OCI-LY1 (cell line): Measurements from ENCODE around the gene RYR3.

Experiments used
- H2AFZ ChIP-seq: fragments of 200-600 bp; sonication (generic), shearing (Covaris generic); 2 replicates; pipeline ENCODE4 v1.6.0; 2014; ENCODE audit warnings: antibody characterized with exemption, mild to moderate bottlenecking, low read length
- H3F3A ChIP-seq: fragments of 200-600 bp; sonication (generic), shearing (Covaris generic); 2 replicates; pipeline ENCODE4 v1.6.0; 2014; ENCODE audit warnings: mild to moderate bottlenecking, antibody characterized with exemption, low read length, moderate library complexity; ENCODE audit not compliant: insufficient read depth
- H3K27ac ChIP-seq: fragments of 200-600 bp; sonication (generic); 2 replicates; pipeline ENCODE4 v1.5.1; 2014; ENCODE audit warnings: low read length, mixed run types, mild to moderate bottlenecking, low read depth; ENCODE audit not compliant: poor library complexity, severe bottlenecking
- H3K27me3 ChIP-seq: fragments of 200-600 bp; sonication (generic); 2 replicates; pipeline ENCODE4 v1.6.0; 2014; ENCODE audit warnings: antibody characterized with exemption, mild to moderate bottlenecking, low read length, moderate library complexity; ENCODE audit not compliant: insufficient read depth
- H3K36me3 ChIP-seq: fragments of 200-600 bp; sonication (generic); 2 replicates; pipeline ENCODE4 v1.6.1; 2014; ENCODE audit warnings: mild to moderate bottlenecking, antibody characterized with exemption, low read length, moderate library complexity, mixed read lengths; ENCODE audit not compliant: insufficient read depth
- H3K4me1 ChIP-seq: fragments of 200-600 bp; sonication (generic); 2 replicates; pipeline ENCODE4 v1.5.1; 2014; ENCODE audit warnings: mild to moderate bottlenecking, low read length, moderate library complexity; ENCODE audit not compliant: insufficient read depth, severe bottlenecking
- H3K4me2 ChIP-seq: fragments of 200-600 bp; sonication (generic), shearing (Covaris generic); 2 replicates; pipeline ENCODE4 v1.6.1; 2014; ENCODE audit warnings: low read length
- H3K4me3 ChIP-seq: fragments of 200-600 bp; sonication (generic); 2 replicates; pipeline ENCODE4 v1.5.1; 2014; ENCODE audit warnings: low read length, low read depth, mild to moderate bottlenecking, mixed read lengths; ENCODE audit not compliant: poor library complexity, severe bottlenecking
- H3K79me2 ChIP-seq: fragments of 200-600 bp; shearing (Covaris generic); 2 replicates; pipeline ENCODE4 v1.6.1; 2016; ENCODE audit warnings: mixed run types, low read length, mixed read lengths; ENCODE audit not compliant: insufficient read depth
- H3K9ac ChIP-seq: fragments of 200-600 bp; sonication (generic), shearing (Covaris generic); 2 replicates; pipeline ENCODE4 v1.6.1; 2014; ENCODE audit warnings: mild to moderate bottlenecking, low read length, mixed read lengths
- H3K9me2 ChIP-seq: fragments of 200-600 bp; sonication (generic), shearing (Covaris generic); 2 replicates; pipeline ENCODE4 v1.6.1; 2014; ENCODE audit warnings: low read depth, mild to moderate bottlenecking, low read length, mixed read lengths
- H3K9me3 ChIP-seq: fragments of 200-600 bp; shearing (Covaris generic); 2 replicates; pipeline ENCODE4 v1.6.1; 2014; ENCODE audit warnings: low read length, mixed read lengths
- H4K20me1 ChIP-seq: fragments of 200-600 bp; sonication (generic), shearing (Covaris generic); 2 replicates; pipeline ENCODE4 v1.6.0; 2016; ENCODE audit warnings: mild to moderate bottlenecking, low read length; ENCODE audit not compliant: insufficient read depth
- EZH2 ChIP-seq: fragments of 200-600 bp; sonication (generic), shearing (Covaris generic); IDR thresholded peaks from 2 replicates; pipeline ENCODE4 v1.8.0; 2017; ENCODE audit warnings: borderline replicate concordance, mixed run types, mild to moderate bottlenecking, antibody characterized with exemption, low read length, moderate library complexity, mixed read lengths
- TF ChIP-seq, protein P1 (sequence below): fragments of 200-600 bp; sonication (generic), shearing (Covaris generic); IDR thresholded peaks from 2 replicates; pipeline ENCODE4 v1.5.1; 2017; ENCODE audit warnings: mild to moderate bottlenecking, antibody characterized with exemption, low read length, moderate library complexity, mixed read lengths

The RYR3 gene

DNA sequence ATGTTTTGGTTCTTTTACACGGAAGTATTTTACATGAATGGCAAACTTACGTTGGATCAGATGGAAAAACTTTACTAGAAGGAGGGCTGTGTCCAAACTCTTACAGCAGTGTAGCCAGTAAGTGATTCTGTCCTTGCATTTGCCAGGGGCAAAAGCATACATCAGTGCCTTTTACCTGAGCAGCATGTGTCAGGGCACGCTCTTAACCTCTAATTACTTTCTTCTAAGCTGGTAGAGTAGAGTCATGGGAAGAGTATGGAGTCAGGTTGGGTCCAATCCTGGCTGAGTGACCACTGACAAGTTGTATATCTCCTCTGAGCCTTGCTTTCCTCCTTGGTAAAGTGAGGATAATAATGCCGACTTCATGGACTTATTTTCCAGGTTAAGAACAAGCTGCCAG is 47.1 kb downstream of the RYR3 start:
- H3K4me1 ChIP-seq = no peaks in the 10 kb centered on the region
- TF ChIP-seq EZH2 = no peak
- no peak overlapping the region for H2AFZ ChIP-seq
- H3K36me3 ChIP-seq = no peaks in the 10 kb centered on the region
- H3K27me3 ChIP-seq = no peaks in the 10 kb centered on the region
- no peak overlapping the region for H3K4me2 ChIP-seq
- H4K20me1 ChIP-seq = no peaks in the 10 kb centered on the region
- no peak overlapping the region for H3K9ac ChIP-seq
- no peaks in the 10 kb centered on the region for H3K79me2 ChIP-seq
- H3K9me2 ChIP-seq = no peaks in the 10 kb centered on the region
- no peak overlapping the region for H3K27ac ChIP-seq
- H3F3A ChIP-seq = no peaks in the 10 kb centered on the region
- no peak overlapping the region for H3K4me3 ChIP-seq
- H3K9me3 ChIP-seq = no peaks in the 10 kb centered on the region

GRCh38 chr15:33358306-33358705 is 47.5 kb downstream of the RYR3 start:
- no peak overlapping the region for H3K27ac ChIP-seq
- H3K4me2 ChIP-seq = no peak overlapping the region
- H3K9me3 ChIP-seq = no peaks in the 10 kb centered on the region
- H3K9ac ChIP-seq = no peak overlapping the region
- no peaks in the 10 kb centered on the region for H3K4me1 ChIP-seq
- H3F3A ChIP-seq = no peaks in the 10 kb centered on the region
- no peaks in the 10 kb centered on the region for H4K20me1 ChIP-seq
- H3K9me2 ChIP-seq = no peaks in the 10 kb centered on the region
- no peaks in the 10 kb centered on the region for H3K79me2 ChIP-seq
- no peaks in the 10 kb centered on the region for H3K27me3 ChIP-seq
- TF ChIP-seq EZH2 = no peak
- TF ChIP-seq, protein P1, sequence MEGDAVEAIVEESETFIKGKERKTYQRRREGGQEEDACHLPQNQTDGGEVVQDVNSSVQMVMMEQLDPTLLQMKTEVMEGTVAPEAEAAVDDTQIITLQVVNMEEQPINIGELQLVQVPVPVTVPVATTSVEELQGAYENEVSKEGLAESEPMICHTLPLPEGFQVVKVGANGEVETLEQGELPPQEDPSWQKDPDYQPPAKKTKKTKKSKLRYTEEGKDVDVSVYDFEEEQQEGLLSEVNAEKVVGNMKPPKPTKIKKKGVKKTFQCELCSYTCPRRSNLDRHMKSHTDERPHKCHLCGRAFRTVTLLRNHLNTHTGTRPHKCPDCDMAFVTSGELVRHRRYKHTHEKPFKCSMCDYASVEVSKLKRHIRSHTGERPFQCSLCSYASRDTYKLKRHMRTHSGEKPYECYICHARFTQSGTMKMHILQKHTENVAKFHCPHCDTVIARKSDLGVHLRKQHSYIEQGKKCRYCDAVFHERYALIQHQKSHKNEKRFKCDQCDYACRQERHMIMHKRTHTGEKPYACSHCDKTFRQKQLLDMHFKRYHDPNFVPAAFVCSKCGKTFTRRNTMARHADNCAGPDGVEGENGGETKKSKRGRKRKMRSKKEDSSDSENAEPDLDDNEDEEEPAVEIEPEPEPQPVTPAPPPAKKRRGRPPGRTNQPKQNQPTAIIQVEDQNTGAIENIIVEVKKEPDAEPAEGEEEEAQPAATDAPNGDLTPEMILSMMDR = no peak
- no peak overlapping the region for H2AFZ ChIP-seq
- no peak overlapping the region for H3K4me3 ChIP-seq
- H3K36me3 ChIP-seq = no peaks in the 10 kb centered on the region

DNA sequence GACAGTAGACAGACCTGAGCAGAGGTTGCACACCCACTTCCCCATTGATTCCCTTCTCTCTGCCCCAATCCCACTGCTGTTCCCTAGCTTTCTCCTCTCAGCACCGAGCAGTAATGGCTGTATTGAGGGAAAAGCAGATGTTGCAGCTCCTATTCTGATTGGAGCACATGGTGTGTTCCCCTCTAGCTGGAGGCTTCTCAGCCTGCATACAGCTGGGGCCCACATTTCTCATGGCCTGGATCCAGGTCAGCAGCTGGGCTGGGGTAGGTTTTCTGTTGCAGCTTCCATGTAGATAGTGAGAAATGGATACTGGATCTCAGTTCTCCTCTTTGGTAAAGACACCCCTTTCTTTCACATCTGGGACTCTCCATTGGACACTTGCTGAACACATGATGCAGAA is 50.1 kb downstream of the RYR3 start:
- Histone ChIP-seq H3K4me3 (no peak overlapping the region), H2AFZ (no peak overlapping the region), H3K9me2 (no peaks in the 10 kb centered on the region), H4K20me1 (no peaks in the 10 kb centered on the region), H3K9me3 (no peaks in the 10 kb centered on the region), H3K4me2 (no peak overlapping the region), H3K4me1 (no peaks in the 10 kb centered on the region), H3K27me3 (no peaks in the 10 kb centered on the region), H3K27ac (no peak overlapping the region), H3K36me3 (no peaks in the 10 kb centered on the region), H3K79me2 (no peaks in the 10 kb centered on the region), H3F3A (no peaks in the 10 kb centered on the region), H3K9ac (no peak overlapping the region)
- TF ChIP-seq EZH2 = no peak
- TF ChIP-seq, protein P1 = no peak

- no peak overlapping the region for H3K4me2 ChIP-seq
- H3K36me3 ChIP-seq = no peaks in the 10 kb centered on the region
- H3K79me2 ChIP-seq = no peaks in the 10 kb centered on the region
- no peak overlapping the region for H2AFZ ChIP-seq
- no peak overlapping the region for H3K4me3 ChIP-seq
- no peaks in the 10 kb centered on the region for H3K4me1 ChIP-seq
- no peaks in the 10 kb centered on the region for H3K9me2 ChIP-seq
- H3K9me3 ChIP-seq = no peaks in the 10 kb centered on the region
- no peaks in the 10 kb centered on the region for H3F3A ChIP-seq
- no peaks in the 10 kb centered on the region for H4K20me1 ChIP-seq
- no peak overlapping the region for H3K27ac ChIP-seq
- no peak for TF ChIP-seq EZH2
- TF ChIP-seq, protein P1 = no peak
- H3K9ac ChIP-seq = no peak overlapping the region
- no peaks in the 10 kb centered on the region for H3K27me3 ChIP-seq
These were observed 59.3 kb downstream of the RYR3 start for GRCh38 chr15:33369941-33370622.
